DMS79 treated with DMSO at 0.1 percent for 48 hours (cell line): Measurements from ENCODE around the gene FIBIN.
"Not testable (repeated sequence)": the region's sequence is repeated elsewhere in the genome, so short reads cannot be mapped to it uniquely, and the experiment has no call there.

Experiments
- DNase-seq: peaks from one replicate; lab custom pipeline; 2025; lab: John Stamatoyannopoulos, UW

FIBIN gene

DNA sequence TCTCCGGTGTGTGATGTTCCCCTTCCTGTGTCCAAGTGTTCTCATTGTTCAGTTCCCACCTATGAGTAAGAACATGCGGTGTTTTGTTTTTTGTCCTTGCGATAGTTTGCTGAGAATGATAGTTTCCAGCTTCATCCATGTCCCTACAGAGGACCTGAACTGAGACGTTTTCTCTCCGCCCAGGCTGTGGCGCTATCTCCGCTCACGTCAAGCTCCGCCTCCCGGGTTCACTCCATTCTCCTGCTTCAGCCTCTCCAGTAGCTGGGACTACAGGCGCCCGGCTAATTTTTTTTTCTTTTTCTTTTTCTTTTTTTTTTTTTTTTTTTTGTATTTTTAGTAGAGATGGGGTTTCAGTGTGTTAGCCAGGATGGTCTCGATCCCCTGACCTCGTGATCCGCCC, 16.7 kb upstream of the FIBIN start:
- DNase-seq = not testable (repeated sequence)

DNA sequence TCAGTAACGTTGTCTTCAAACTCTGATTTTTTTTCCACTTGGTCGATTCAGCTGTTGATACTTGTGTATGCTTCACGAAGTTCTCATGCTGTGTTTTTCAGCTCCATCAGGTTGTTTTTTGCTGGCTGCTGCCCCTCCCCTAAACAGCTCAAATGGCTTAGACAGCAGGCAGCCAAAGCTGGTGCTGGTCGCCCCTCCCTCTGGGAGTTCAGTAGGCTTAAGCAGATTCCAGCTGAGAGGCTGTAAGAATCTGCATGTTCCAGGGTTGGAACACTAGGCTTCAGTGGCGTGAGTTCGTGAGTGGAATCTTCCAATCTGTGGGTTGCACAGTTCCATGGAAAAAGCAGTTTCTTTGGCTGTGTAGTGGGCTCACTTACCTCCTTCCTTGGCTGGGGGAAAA, 10.3 kb upstream of the FIBIN start:
- DNase-seq = no peak

DNA sequence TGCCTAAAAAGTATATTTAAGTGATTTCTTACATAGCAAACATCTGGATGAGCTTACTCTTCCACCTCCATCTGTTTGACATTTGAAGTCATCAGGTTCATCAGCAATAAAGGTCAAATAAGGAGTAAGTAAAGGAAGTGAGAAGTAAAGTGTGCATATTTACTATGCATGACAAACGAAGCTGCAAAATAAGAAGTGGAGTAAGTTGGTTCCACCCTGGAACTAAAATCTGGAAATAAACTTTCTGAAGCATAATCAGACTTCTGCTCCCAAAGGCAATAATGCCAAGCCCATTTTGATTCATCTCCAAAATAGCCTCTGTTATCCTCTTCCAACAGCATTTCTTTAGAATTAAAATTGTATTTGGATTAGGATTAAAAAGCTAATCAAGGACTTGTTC, 8.4 kb upstream of the FIBIN start:
- no peak for DNase-seq

DNA sequence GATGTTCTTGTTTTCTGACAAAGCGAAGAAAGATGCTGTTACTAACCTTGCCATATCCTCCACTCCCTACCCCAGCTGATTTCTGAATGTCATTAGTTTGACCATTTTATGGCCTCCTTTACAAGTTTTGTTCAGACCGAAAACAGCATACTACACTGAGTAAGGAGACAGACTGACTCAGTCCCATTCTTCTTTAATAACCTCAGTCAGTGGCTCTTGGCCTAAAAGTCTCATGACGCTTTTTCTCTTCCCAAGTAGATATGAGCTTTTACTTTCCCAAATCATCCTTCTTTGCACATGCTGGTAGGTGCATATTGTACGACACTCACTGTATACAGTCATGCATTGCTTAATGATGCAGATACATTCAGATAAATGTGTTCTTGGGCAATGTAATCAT, 8.0 kb upstream of the FIBIN start:
- no peak for DNase-seq

DNA sequence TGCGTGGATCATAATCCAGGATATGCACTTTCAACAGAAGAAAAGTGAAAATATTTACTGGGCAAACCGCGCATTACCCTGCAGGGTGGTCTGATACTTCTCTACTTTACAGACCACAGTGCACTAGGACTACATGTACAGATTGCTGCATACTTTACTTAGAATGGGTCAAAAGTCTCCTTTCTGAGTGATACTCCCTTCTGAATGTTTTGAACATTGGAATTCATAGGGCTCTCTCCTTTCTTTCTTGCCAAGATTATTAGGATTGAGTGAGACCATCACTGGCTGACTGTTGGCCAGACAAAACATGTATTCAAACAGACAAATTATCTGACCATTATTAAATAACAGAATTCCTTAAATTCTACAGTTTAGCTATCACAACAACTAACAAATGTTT, 6.6 kb upstream of the FIBIN start:
- DNase-seq = no peak

DNA sequence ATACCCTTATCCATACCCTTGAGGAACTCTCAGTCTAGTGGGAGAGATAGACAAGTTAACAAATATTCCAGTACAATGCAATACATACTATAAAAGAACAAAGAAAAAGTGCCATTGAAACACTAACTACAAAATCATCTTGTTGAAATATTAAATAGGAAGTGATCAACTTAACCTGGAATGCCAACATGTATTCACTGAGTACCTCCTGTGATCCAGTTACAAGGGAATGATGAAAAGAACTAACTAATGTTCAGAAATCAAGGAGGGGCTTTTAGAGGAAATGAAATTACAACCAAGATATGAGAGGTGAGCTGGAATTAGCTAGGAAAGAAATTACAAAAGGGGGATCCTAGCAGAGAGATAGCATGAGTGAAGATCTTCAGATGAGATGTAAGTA, 6.2 kb upstream of the FIBIN start:
- no peak for DNase-seq

DNA sequence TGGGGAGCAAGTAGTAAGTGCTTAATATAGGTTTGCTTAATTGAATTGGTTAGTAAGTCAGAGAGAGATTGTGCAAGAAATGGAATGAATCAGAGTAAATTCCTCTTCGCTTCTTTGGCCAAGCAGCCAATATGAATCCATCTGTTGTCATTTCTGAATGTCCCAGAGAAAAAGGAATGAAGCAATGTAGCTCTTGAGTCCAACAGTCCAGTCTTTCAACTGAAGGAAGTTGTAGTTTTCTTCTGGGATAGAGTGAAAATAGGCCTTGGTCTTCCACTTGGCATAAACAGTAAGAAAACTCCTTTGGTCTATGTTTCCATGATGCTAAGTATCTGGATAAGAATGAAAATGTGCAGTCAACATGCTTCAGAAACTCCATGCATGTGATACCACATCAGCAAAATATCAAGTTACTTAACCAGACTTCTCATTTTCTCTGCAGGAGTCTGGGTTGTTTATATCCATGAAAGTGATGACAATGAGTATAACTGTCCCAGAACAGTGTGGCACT, 1.8 kb upstream of the FIBIN start:
- no peak for DNase-seq

DNA sequence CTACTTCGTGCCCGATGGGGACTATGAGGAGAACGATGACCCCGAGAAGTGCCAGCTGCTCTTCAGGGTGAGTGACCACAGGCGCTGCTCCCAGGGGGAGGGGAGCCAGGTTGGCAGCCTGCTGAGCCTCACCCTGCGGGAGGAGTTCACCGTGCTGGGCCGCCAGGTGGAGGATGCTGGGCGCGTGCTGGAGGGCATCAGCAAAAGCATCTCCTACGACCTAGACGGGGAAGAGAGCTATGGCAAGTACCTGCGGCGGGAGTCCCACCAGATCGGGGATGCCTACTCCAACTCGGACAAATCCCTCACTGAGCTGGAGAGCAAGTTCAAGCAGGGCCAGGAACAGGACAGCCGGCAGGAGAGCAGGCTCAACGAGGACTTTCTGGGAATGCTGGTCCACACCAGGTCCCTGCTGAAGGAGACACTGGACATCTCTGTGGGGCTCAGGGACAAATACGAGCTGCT, 751 bp downstream of the FIBIN start:
- DNase-seq = no peak

DNA sequence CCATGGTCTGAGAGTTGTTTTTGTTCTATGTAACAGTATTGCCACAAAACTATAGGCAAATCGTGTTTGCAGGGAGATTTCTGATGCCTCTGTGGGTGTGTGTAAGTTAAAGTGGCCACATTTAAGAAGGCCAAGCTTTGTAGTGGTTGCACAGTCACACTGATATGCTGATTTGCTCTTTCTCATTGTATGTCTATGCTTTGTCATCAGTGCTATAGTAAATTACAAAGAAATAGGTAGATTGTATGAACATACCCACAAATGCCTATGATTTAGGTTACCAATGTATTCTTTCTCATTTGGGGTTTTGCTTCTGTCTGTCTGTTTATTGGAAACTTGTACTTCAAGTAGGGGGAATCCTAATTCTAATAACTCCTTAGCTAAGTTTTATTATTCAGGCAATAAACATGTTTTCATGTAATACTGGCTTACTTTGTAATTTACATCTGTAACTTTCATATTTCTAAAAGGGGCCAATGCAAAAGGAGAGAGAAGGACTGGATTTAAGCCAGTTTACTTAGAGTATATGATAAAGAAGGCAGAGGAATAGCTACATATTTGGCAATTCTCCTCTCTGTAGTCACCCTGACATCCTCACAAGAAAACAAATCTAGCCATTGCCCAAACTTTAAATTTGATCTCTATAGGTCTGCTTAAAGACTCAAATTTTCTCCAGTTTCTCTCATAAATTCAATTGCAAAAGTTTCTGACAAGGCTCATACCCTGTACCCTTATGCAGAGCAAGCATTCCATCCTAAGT, 2.0 kb downstream of the FIBIN start:
- DNase-seq = no peak

DNA sequence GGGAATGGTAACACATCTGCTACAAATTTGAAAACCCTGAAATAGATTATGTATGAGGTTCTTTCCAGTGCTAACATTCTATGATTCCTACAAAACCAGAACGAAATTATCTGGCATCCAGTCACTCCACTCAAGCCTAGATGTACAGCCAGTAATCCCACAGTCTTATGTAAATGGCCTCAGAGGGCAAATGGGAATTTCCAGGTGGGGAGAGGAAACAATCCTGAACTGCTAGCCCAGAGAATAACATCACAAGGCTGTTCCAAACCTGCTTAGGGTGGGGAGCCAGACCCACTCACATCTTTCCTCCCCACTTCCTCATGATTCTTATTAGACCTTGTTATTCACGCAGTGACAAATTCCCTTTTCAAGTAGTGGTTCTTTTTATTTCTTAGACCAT, 3.5 kb downstream of the FIBIN start:
- DNase-seq = no peak

DNA sequence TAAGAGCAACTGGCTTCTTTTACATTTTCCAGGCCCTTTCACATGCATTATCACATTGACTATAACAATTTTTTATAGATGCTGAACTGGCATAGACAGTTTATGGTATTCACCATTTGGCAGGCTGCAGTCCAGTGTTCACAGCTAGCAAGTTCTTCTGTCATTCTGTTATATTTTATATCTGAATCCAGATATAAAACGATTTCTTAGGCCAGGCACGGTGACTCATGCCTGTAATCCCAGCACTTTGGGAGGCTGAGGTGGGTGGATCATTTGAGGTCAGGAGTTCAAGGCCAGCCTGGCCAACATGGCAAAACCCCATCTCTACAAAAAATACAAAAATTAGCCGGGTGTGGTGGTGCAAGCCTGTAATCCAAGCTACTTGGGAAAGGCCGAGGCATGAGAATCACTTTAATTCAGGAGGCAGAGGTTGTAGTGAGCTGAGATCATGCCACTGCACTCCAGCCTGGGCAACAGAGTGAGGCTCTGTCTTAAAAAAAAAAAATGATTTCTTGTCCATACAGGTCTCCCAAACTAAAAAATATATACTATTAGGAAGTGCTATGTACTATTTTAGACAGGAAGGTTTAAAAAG, 7.3 kb downstream of the FIBIN start:
- DNase-seq = not testable (repeated sequence)

DNA sequence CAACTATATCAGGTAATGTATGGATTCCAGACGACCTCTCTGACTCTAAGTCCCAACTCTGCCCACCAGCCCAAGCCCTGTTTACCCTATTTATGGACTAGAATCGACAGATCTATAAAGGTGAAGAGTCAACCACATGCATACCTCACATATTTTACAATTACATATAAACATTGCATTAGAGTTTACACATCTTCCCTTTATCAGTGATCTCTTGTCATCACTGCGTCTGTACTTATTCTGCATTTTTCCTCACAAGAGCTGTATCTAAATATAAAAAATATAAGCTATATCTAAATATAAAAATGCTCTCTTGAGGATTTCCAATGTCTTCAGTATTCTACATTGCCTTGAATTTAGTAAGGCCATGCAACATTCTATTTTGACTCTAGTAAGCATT, 8.5 kb downstream of the FIBIN start:
- DNase-seq = no peak

DNA sequence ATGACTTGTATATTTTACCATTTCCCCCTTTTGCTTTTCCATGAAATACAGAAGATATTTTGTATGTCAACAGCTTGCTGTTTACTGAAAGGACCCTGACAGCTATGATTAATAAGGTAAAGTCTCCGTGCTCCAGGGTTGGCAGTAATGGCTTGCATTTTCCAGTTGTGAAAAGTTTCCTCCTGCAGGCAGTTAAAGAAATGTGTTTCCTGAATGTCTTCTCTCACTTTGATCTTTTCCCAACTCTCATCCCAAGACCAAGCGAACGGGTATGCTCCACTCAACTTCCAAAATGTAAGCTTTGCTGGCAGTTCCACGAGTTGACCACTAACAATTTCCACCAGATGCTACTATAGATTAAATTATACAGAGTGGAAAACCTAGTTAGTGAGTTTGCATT, 8.9 kb downstream of the FIBIN start:
- no peak for DNase-seq

DNA sequence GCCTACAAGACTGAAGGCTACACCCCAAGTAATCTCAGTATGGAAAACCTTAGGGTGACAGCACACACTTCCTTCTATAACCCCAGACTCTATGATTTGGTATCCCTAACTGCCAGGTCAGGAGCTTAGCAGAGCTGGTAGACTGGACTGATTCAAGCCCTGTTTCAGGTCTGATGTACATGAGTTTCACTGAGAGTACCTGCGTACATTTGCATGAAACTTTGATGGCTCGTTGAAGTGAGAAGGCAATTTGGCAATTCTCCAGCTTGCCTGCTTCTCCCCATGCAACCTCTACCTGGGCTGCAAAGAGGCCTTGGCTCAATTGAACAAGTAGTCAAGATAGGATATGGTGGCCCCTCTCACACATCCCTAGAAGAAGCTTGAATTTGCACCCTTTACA, 10.2 kb downstream of the FIBIN start:
- no peak for DNase-seq

DNA sequence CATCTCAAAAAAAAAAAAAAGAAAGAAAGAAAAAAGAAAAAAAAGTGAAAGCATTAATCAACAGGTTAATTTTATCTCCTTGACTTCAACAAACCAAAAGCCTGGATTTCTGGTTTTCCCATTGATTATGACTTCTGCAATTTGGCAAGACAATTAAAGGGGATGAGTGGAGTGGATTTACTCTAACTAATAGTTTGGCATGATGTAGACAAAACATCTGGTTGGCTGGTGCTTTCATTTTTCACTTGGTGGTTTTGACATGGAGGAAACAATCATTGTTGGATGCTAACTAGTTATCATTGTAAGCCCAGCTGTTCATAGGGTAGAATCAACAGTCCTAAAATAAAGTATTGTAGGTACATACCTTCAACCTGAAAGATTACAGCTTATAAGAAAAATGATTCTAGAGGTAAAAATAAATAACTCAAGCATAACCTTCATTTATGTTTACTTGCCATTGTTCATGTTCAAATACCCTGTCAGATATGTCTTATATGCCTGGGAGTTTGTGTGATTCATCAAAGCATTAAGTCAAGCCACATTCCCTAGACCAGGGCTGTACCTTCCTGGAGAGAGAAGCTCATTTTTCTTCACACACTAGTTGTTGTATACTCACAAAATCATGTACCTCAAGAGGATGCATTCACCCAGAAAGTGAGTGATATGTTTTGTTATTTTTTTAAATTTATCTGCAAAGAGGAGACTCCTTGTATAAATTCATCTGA, 15.1 kb downstream of the FIBIN start:
- no peak for DNase-seq

DNA sequence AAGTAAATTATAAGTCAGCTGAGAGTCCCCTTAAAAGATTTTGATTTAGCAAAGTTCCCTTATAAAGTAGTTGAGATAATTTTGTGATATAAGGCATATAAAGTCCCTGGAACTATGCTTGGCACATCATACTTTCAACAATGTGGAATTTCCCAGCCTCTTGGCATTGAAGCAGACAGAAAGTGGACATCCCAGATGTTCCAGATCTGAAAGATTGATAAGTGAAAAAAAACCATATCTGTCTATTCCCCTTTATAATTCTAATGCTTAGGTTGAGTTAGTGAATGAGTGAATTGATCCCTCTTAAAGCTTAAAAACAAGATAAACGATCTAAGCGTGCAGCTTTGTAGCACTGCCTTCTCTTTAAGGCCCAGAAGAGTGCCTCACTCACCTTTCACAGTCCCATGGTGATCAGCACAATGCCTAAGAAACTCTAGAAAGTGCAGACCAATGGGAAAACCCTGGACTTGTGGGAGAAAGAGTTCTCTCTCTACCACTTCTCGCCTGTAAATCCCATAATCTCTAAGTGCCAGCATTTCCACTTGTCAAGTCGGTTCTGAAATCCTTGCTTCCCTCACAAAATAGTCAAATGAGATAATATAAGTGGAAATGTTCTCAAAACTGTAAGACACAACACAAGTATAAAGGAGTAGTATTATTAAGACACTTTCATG, 17.8 kb downstream of the FIBIN start:
- no peak for DNase-seq

DNA sequence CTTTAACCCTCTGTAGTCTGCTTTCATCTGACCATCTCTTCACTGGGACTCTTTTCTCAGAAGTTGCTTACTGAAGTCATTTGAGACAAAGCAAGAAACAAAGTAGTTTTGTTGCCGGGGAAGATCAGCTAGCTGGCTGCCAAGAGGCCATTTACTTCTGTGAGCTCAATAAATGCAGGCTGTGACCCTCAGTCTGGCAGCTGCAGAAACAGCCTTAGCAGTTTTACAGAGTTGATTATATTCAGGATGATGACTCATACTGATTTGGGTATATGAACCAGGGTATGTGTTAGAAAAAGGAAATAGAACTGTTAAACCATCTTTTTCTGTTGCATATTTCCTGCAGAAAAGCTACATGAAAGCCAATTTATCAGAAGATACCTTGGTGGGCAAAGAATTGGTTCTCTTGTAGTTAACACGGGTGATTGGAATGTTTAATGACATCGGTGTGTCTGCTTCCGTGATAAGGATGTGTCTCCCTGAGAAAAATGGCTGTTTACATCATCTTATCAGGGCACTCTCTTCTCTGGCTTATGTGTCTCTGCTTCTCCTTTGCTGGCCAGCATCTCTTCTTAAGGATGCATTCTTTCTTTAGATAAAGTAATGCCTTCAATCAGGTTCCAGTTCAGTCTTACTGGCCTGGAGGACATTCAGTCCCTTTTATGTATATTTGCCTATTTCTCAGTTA, 18.5 kb downstream of the FIBIN start:
- DNase-seq = no peak

DNA sequence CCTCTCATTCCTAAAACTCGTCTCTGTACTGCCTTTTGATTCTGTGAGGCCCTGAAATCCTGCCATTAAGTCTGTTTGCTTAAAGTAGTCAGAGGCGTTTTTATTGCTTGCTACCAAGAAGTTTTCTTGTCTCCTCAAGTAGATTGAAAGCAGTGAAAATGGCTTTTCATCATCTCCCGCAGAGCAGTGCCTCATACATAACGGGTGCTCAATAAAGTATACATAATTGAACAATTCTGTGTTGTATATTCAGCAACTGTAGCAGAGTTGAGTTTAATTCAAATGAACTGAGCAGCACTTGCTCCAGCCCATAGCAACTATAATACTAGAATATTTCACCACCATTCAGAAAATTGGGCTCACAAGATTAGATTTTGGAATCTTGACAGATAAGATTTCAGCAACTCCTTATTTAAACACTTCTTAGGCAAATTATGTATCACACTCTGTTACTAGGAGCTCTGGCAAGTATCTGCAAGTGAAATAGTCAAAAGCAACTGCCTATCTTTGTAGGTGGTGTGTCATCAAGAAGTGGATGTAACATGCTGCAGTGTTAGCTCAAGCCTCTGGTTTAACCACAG, 20.0 kb downstream of the FIBIN start:
- no peak for DNase-seq

DNA sequence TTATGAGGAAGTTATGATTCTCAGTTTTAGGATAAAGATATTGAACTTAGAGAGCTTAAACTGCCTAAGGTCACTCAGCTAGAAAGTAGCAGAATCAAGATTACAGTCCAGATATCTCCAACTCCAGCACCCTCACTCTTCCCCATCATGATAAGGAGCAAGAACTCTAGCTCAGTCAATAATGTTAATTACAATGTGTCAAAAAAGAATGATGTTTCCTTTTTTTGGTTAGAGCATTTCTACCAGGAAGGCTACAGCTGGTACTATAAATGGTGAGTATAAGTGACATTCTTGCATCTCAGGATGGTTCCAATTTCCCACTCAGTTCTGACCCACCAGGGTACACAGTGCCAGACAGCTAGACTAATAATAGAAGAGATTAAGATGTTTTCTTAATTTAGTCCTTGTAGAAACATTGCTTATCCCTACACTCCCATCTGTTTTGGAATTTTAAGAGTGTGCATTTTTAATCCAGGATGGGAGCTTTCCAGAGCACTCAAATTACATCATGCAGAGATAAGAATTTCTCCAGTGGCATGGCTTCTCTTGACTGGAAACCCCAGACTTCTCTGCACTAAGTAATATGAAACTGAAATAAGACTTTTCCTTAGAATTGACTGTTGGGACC, 25.1 kb downstream of the FIBIN start:
- no peak for DNase-seq

DNA sequence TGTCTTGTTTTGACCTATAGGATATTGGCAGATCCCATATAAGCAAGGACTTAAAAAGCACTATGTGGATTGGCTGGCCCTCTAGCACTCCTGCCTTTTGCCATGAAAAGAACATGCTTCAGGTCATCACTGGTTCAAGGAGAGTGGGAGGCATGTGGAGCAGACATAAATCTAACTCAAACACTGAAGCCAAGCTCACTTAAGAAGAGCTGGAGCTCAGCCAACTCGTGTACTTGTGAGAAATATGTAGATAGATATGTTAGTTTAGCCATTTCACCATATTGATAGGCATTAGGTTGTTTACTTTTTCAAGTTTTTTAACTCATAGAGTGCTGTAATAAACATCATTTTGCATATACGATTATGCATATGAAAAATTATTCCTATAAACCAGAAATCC, 26.8 kb downstream of the FIBIN start:
- peak; percentile 5 for DNase-seq

DNA sequence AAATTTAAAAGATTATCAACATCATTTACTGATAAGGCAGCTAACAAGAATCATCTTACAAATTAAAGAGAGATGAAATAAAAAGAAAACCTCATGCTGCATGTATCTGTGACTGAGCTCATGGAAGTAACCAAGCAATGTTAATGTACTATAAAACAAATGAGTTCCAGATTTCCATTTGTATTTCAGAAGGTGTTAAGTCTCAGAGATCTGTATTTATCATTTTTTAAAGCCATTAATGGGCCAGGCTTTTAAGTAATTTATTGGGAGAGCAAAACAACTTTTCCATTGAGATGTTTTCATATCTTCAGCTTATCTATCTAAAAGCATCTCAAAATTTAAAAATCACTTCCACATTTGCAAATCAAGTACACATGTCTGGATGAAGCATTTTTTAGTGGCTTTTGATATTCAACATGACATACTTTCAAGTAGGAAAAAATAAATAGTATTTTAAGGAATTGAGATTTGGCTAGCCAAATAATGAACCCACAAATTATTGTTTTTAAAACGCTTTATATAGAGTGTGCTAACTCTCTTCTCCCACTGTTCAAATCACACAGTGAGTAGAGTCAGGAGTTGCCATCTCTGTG, 28.8 kb downstream of the FIBIN start:
- DNase-seq = no peak
